HG02763 (cell line): ENCODE measurements around the gene PSG4.
"Not testable (repeated sequence)": the region's sequence is repeated elsewhere in the genome, so short reads cannot be mapped to it uniquely, and the experiment has no call there.

ENCODE experiments used
- ATAC-seq: cut with Tn5 transposase; IDR thresholded peaks from one replicate; pipeline ENCODE4 v1.9.1; 2021; ENCODE audit warnings: mild to moderate bottlenecking, moderate library complexity; ENCODE audit not compliant: unreplicated experiment

The PSG4 gene

GRCh38 chr19:43205471-43206105 lies at the start of gene PSG4:
Gene PSG4, minus strand, starts transcription at chr19:43205638. Its CDS starts 102 bp downstream, at chr19:43205536.
- not testable (repeated sequence) for ATAC-seq

GRCh38 chr19:43251428-43251827 lies 46.0 kb upstream of the PSG4 start:
- ATAC-seq = not testable (repeated sequence)

GRCh38 chr19:43250296-43250695 lies 44.9 kb upstream of the PSG4 start:
- not testable (repeated sequence) for ATAC-seq

DNA sequence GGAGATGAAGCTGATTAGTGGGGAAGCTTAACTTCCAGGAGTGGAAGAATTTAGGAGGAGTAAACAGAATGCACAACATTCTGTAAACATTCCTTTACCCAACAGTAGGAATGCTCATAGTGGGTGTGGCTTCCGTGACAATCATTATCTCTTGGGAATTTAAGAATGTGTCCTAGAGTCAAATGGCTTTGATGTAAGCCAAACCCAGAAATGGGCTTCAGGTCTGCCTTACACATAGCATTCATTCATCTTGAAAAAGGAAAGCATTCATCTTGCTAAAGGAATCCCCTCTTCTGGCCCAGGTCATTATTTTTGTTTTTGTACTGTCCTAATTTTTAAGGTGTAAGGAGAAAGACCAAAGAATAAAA lies 43.2 kb upstream of the PSG4 start:
- not testable (repeated sequence) for ATAC-seq

DNA sequence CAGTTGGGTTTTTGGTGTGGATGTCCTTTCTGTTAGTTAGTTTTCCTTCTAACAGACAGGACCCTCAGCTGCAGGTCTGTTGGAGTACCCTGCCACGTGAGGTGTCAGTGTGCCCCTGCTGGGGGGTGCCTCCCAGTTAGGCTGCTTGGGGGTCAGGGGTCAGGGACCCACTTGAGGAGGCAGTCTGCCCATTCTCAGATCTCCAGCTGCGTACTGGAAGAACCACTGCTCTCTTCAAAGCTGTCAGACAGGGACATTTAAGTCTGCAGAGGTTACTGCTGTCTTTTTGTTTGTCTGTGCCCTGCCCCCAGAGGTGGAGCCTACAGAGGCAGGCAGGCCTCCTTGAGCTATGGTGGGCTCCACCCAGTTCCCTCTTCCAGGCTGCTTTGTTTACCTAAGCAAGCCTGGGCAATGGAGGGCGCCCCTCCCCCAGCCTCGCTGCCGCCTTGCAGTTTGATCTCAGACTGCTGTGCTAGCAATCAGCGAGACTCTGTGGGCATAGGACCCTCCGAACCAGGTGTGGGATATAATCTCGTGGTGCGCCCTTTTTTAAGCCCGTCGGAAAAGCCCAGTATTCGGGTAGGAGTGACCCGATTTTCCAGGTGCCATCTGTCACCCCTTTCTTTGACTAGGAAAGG lies 41.9 kb upstream of the PSG4 start:
- not testable (repeated sequence) for ATAC-seq

DNA sequence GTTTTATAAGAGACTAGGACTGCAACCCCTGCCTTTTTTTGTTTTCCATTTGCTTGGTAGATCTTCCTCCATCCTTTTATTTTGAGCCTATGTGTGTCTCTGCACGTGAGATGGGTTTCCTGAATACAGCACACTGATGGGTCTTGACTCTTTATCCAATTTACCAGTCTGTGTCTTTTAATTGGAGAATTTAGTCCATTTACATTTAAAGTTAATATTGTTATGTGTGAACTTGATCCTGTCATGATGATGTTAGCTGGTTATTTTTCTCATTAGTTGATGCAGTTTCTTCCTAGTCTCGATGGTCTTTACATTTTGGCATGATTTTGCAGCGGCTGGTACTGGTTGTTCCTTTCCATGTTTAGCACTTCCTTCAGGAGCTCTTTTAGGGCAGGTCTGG lies 40.4 kb upstream of the PSG4 start:
- not testable (repeated sequence) for ATAC-seq

GRCh38 chr19:43242211-43242610 lies 36.8 kb upstream of the PSG4 start:
- not testable (repeated sequence) for ATAC-seq

- ATAC-seq = not testable (repeated sequence)
Measured at GRCh38 chr19:43238213-43238612, 32.8 kb upstream of the PSG4 start.

- ATAC-seq = not testable (repeated sequence)
Measured at GRCh38 chr19:43235686-43236085, 30.2 kb upstream of the PSG4 start.

DNA sequence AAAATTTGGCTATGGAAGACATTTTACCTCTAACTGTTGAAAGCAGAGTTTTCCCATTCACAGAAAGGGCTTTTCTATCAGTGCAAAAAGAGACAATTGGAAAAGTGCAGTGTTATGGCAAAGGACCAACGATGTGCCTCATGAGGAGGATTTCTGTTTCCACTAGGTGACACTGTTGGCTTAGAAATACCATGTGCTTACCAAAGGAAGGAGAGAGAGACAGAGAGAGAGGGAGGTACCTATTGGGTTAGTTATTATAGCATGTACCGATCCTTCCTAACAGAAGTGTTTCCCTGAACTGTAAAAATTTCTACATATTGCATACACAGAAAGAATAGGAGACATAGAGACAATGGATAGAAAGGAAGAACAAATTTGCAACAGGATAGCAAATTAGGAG lies 23.9 kb upstream of the PSG4 start:
- no peak for ATAC-seq

DNA sequence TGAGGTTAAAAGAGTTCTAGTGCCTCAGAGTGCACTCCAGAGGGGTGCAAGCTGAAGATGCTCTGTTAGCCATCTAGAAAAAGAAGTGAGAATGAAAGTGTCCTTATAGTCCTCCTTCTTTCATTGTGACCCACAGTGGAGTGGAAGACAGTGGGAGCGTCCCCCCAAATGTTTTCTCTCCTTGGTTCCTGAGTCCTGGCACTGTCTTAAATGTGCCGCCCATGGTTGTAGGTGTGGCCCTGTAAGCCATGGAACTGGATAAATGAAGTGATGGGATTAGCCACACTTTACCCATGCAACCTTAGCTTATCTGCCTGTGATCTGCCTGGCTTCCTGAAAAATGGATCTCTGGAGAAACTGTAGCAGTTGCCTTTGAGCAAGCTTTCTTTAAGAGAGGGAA lies 23.3 kb upstream of the PSG4 start:
- not testable (repeated sequence) for ATAC-seq

DNA sequence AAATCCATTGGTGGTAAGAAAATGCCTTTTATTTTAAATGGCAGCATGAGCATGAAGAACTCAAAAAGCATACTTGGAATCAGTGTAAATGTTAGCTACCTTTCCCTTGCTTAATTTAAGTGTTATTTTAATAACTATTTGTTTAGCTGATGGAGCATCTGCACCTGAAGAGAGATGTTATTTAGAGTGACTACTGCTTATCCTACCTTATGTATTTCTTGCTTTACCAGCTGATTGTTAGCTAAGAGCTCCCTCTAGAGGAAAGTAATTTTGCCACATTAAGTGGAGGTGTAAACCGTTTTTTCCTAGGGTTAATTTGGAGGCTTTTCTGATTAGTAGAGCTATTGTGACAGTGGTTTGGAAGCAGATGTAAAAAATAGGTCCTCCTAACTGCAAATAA lies 21.5 kb upstream of the PSG4 start:
- ATAC-seq = not testable (repeated sequence)

DNA sequence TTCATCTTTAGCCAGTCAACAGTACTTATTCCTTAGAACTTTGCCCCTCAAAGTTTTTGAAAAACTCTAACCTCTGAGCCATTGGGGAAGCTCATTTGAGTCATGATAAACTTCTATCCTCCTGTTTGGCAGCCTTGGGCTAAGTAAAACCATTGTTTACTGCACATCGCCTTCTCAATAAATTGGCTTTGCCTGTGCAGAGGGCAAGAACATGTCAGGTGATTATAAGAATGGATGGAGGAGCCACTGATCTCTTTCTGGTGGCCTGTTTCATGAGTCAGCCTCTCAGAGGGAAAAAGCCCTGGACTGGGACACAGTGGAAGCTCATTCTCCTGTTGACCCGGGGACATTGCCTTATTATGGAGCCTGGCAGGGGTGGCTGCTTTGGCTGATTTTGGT lies 19.4 kb upstream of the PSG4 start:
- ATAC-seq = no peak

DNA sequence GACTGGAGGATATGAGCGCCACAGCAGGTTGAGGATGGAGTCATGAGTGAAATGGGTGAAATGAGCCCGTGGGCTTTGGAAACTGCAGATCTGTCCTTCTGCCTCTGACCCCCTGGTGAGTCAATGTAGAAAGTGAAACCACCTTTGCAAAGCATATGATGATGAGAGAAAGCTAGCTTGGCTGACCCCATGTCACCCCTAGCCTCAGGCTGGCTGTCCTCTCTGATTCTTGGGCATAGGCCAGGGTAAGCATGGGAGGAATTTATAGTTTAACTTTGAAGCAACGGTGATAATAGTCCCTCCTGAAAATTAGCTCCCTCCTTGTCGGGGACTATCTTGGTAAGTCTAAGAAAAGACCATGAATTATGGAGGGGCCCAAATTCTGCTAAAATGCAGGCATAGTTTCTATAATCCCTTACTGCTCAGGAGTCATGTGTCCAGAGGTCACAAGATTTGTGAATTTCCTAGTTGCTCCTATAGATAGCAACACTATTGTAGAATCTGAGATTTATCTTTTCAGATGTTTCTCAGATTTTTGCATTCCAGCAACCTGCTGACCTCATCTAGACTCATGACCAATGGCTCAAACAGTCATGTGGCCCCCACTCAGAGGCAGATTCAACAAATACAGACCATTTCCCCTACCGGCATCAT lies 18.9 kb upstream of the PSG4 start:
- not testable (repeated sequence) for ATAC-seq

GRCh38 chr19:43221891-43222290 lies 16.5 kb upstream of the PSG4 start:
- not testable (repeated sequence) for ATAC-seq

DNA sequence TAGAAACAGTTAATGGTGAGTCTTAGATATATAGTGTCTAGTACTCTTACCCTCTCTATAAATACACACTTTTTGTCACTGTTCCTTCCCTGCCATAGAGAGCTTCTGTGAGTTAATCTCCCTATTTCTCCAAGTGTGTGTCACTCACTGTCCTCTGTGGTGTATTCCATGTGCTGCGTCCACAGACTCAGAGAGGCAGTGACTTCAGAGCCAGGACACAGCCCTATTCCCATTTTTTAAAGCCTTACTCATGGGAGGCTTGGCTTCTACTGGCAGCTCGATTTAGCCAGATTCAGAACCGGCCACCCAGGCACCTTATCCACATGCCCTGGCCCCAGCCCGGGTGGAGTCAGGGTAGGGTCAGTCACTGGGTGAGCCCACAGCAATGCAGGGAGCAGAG lies 13.7 kb upstream of the PSG4 start:
- ATAC-seq = not testable (repeated sequence)

- not testable (repeated sequence) for ATAC-seq
Measured at GRCh38 chr19:43215881-43216280, 10.4 kb upstream of the PSG4 start.

DNA sequence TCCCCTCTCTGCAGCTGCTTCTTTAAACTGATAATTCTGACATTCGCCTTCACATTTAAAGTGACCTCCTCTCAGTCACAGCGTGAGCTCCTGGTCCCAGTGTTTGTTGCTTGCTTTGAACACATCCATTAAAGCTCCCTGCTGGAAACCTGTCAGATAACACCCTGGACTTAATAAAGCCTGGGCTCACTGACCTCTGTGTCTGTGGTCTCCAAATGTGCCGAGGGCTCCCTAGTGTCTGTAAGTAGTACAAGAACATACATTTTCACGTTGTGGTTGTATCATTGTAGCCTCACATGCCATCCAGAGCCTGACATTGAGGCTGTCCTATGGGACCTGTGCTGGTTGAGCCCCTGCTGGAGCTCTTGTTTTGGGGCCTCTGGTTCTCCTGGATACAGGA lies 2.6 kb upstream of the PSG4 start:
- ATAC-seq = no peak

DNA sequence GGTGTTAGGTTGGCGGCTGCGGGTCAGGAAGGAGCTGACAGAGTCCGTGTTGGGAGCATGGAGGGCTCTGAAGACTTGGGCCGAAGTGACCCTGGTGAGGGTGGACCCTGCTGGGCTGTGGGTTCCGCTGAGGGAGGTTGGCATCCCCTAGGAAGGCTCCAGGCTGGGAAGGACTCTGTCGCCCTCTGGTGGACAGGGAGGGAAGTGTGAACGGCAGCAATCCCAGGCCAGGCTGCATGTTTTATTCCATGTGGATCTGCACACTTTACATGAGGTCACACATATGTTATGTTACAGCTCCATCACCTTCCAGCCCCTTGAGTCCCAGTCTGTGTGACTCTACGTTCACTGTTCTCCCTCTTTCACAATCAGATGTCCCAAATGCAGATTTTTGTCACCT lies 1.7 kb upstream of the PSG4 start:
- not testable (repeated sequence) for ATAC-seq

DNA sequence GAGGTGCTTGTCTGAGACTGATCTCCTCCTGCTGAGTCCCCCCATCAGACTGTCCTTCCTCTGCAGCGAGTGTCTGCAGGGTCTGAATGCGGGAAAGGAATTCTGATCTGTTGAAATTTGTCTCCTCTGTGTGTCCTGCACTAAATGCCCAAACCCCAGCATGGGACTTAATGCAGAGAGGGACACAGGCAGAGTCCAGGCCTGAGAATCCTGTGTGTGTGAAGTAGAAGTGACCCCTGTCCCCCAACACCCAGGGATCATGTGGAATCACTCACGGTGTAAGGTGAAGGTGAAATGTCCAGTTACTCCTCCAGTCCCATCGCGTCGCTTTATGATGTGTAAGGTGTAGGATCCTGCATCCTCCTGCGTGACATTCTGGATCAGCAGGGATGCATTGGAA lies 1.8 kb downstream of the PSG4 start:
- ATAC-seq = not testable (repeated sequence)

DNA sequence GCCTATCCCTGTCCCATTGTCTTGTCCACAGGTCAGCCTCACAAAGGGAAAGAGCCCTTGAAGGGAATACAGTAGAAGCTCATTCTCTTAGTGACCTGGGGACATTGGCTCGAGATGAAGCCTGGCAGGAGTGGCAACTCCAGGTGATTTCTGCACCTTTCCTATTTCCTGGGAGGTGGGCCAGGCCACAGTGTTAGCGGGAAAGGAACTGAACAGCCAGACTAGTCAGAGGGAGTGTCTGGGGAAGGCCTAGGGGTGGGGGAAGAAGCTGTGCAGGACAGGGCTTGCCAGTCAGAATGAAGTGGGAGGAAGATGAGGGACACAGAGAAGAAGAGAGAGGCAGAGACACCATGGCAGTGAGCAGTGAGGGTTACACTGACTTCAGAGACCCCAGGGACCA lies 3.5 kb downstream of the PSG4 start:
- ATAC-seq = not testable (repeated sequence)

- not testable (repeated sequence) for ATAC-seq
Measured at GRCh38 chr19:43201337-43201801, 4.1 kb downstream of the PSG4 start.
